Measurements from ENCODE around the gene HIBADH.

HIBADH gene

DNA sequence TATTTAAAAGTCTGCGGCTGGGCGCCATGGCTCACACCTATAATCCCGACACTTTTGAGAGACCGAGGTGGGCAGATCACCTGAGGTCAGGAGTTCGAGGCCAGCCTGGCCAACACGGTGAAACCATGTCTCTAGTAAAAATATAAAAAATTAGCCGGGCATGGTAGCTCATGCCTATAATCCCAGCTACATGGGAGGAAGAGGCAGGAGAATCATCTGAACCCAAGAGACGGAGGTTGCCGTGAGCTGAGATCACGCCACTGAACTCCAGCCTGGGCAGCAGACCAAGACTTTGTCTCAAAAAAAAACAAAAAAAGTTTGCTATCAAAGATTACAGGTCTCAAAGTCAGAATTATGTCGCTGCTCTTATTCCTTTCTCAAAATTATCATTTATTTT is 55.5 kb downstream of the HIBADH start:
- Histone ChIP-seq H3K36me3 (ENCODE audit: insufficient read depth, low read depth, low read length) (no peaks in the 10 kb centered on the region), H3K9ac (ENCODE audit: low read depth, low read length) (no peak overlapping the region), H3K4me3 (ENCODE audit: low read length) (no peak overlapping the region), H3K27ac (ENCODE audit: low read length) (no peak overlapping the region), H3K27me3 (ENCODE audit: insufficient read depth, low read length) (no peaks in the 10 kb centered on the region), H3K9me3 (ENCODE audit: insufficient read depth, low read depth, low read length) (no peaks in the 10 kb centered on the region), H3K4me1 (ENCODE audit: insufficient read depth, low read length) (peaks cover 42% of the 10 kb centered on the region; the same call in 1 of the 2 replicates)

DNA sequence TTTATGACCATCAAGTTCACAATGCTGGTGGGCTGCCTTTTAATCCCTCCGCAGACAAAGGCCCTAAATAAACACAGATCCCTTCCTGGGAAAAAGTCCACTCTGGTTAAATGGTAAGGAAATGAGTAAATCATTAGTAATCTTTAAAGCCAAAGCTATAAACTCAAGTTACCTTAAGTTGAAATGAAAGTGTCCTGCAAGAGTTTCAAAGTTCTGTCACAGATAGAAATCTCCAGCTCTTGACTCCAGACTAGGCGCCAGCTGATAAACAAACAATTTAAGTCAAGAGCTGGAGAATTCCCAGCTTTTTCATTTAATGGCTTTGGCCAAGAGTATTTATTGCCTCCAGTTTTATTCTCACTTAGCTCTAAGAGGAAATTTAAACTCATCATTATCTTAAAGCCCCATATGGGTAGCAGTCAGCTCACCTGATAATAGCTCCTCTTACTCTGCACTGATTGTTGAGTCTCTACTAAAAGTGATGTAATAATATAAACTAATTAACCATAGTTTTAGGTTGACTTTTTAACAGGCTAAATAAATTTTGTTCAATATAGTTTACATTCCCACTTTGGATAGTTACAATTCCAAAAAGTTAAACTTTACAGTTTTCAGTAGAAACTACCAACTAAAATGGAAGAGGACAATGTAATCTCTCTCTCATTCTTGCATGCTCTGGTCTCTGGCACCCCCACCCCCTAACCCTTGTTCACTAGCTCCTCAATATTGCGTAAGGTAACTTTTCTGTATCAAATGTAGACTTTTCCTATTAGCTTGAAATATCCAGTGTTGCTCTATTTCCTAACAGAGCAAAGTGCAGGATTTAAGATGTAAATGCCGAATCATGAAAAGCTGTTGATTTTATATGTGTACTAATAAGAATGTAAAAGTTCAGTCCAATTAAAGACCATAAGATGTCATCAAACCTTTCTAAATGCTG is 56.1 kb downstream of the HIBADH start:
- Histone ChIP-seq H3K27ac (ENCODE audit: low read length) (no peak overlapping the region), H3K4me1 (ENCODE audit: insufficient read depth, low read length) (peaks cover 48% of the 10 kb centered on the region; the same call in 1 of the 2 replicates), H3K36me3 (ENCODE audit: insufficient read depth, low read depth, low read length) (no peaks in the 10 kb centered on the region), H3K9ac (ENCODE audit: low read depth, low read length) (no peak overlapping the region), H3K27me3 (ENCODE audit: insufficient read depth, low read length) (no peaks in the 10 kb centered on the region), H3K4me3 (ENCODE audit: low read length) (no peak overlapping the region), H3K9me3 (ENCODE audit: insufficient read depth, low read depth, low read length) (no peaks in the 10 kb centered on the region)

DNA sequence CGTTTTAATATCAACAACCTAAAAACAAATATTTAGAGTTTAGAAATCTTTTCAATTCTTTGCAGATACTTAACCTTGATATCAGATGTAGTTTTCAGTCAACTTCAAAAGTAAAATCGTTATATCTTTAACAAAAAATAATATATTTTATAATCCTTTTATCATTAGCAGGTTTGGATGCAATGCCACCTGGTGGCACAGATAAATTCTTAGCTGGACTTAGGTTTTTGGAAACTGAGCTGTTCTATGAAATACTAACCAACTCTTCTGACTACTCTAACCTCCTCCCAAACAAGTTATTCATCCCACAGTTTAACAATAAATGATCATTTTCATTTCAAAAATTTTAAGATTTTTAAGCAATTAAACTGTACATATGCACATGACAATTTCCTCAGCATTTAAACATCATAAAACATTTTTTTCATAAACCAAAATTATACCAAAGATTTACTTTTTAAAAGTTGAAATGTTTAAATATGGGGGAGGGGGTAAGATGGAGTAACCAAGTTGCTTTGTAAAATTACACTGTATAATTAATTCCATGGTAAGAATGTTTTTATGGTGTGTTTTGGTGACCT is 56.9 kb downstream of the HIBADH start:
- H3K9ac ChIP-seq (ENCODE audit: low read depth, low read length), result no peak overlapping the region
- H3K9me3 ChIP-seq (ENCODE audit: insufficient read depth, low read depth, low read length), result no peaks in the 10 kb centered on the region
- peak overlapping the region; percentile 62; the same call in 1 of the 2 replicates for H3K4me3 ChIP-seq (ENCODE audit: low read length)

GRCh38 chr7:27605283-27605682 is 57.4 kb downstream of the HIBADH start:
- no peaks in the 10 kb centered on the region for H3K9me3 ChIP-seq (ENCODE audit: insufficient read depth, low read depth, low read length)
- H3K4me3 ChIP-seq (ENCODE audit: low read length), result peak overlapping the region; percentile 62; the same call in 1 of the 2 replicates
- peak overlapping the region; percentile 43 for H3K27ac ChIP-seq (ENCODE audit: low read length)
- peaks cover 59% of the 10 kb centered on the region; the same call in 1 of the 2 replicates for H3K4me1 ChIP-seq (ENCODE audit: insufficient read depth, low read length)
- H3K9ac ChIP-seq (ENCODE audit: low read depth, low read length), result peak overlapping the region; percentile 49; the same call in 1 of the 2 replicates
- H3K36me3 ChIP-seq (ENCODE audit: insufficient read depth, low read depth, low read length), result no peaks in the 10 kb centered on the region
- H3K27me3 ChIP-seq (ENCODE audit: insufficient read depth, low read length), result no peaks in the 10 kb centered on the region

More for the DNA sequence above, 56.9 kb downstream of the HIBADH start:
- no peaks in the 10 kb centered on the region for H3K36me3 ChIP-seq (ENCODE audit: insufficient read depth, low read depth, low read length)
- H3K27me3 ChIP-seq (ENCODE audit: insufficient read depth, low read length), result no peaks in the 10 kb centered on the region
- no peak overlapping the region for H3K27ac ChIP-seq (ENCODE audit: low read length)
- H3K4me1 ChIP-seq (ENCODE audit: insufficient read depth, low read length), result peaks cover 56% of the 10 kb centered on the region; the same call in 1 of the 2 replicates

- H3K4me3 ChIP-seq (ENCODE audit: low read length), result peak overlapping the region; percentile 62
- H3K36me3 ChIP-seq (ENCODE audit: insufficient read depth, low read depth, low read length), result no peaks in the 10 kb centered on the region
- H3K27ac ChIP-seq (ENCODE audit: low read length), result peak overlapping the region; percentile 26
- peaks cover 60% of the 10 kb centered on the region; the same call in 1 of the 2 replicates for H3K4me1 ChIP-seq (ENCODE audit: insufficient read depth, low read length)
- peak overlapping the region; percentile 54; the same call in 1 of the 2 replicates for H3K9ac ChIP-seq (ENCODE audit: low read depth, low read length)
- H3K27me3 ChIP-seq (ENCODE audit: insufficient read depth, low read length), result no peaks in the 10 kb centered on the region
- H3K9me3 ChIP-seq (ENCODE audit: insufficient read depth, low read depth, low read length), result no peaks in the 10 kb centered on the region
Measured at GRCh38 chr7:27603813-27604212, 58.9 kb downstream of the HIBADH start.

- H3K4me1 ChIP-seq (ENCODE audit: insufficient read depth, low read length), result peaks cover 60% of the 10 kb centered on the region; the same call in 1 of the 2 replicates
- H3K36me3 ChIP-seq (ENCODE audit: insufficient read depth, low read depth, low read length), result no peaks in the 10 kb centered on the region
- H3K4me3 ChIP-seq (ENCODE audit: low read length), result peak overlapping the region; percentile 62
- H3K27ac ChIP-seq (ENCODE audit: low read length), result peak overlapping the region; percentile 76
- H3K9ac ChIP-seq (ENCODE audit: low read depth, low read length), result peak overlapping the region; percentile 72; the same call in 1 of the 2 replicates
- H3K9me3 ChIP-seq (ENCODE audit: insufficient read depth, low read depth, low read length), result no peaks in the 10 kb centered on the region
- H3K27me3 ChIP-seq (ENCODE audit: insufficient read depth, low read length), result no peaks in the 10 kb centered on the region
Measured at GRCh38 chr7:27602766-27603165, 59.9 kb downstream of the HIBADH start.

DNA sequence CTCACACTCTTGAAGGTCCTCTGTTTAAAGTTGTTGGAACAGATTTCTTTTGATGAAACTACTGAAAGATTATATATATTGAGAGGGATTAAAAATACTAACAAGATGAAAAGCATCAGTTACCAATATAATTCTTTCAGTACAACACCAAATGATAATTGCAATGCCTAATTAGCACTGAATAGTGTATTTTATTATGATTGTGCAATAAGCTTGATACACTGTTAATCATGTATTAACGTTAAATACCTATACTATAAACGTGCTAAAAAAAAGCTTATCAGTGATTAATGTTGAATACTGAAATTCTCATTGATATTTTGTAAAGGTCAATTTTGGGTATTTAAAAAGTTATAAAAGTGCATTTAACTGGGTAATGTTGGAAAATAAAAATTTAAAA is 61.5 kb downstream of the HIBADH start:
- H3K4me1 ChIP-seq (ENCODE audit: insufficient read depth, low read length), result peaks cover 53% of the 10 kb centered on the region; the same call in 1 of the 2 replicates
- no peak overlapping the region for H3K4me3 ChIP-seq (ENCODE audit: low read length)
- H3K27me3 ChIP-seq (ENCODE audit: insufficient read depth, low read length), result no peaks in the 10 kb centered on the region
- H3K27ac ChIP-seq (ENCODE audit: low read length), result peak overlapping the region; percentile 76
- H3K9me3 ChIP-seq (ENCODE audit: insufficient read depth, low read depth, low read length), result no peaks in the 10 kb centered on the region
- no peaks in the 10 kb centered on the region for H3K36me3 ChIP-seq (ENCODE audit: insufficient read depth, low read depth, low read length)
- H3K9ac ChIP-seq (ENCODE audit: low read depth, low read length), result peak overlapping the region; percentile 72; the same call in 1 of the 2 replicates

DNA sequence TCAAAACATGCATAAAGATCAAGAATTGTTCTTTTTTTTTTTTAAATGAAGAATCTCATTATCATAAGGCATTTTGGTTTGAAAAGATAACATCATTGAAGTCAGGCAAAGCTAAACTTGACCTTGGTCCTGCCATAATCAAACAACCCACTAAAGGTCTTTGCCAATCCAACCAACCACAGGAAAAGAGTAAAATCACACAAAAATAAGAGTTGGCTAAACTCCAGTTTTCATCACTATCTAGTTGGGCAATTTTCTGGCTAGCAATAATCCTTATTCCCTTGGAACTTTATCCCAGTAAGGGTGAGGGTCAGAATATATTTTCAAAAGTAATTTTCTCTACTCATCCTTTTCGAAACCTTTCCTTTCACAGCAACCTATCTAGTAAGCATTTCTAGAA is 62.4 kb downstream of the HIBADH start:
- Histone ChIP-seq H3K4me1 (ENCODE audit: insufficient read depth, low read length) (peaks cover 47% of the 10 kb centered on the region; the same call in 1 of the 2 replicates), H3K27ac (ENCODE audit: low read length) (no peak overlapping the region)

DNA sequence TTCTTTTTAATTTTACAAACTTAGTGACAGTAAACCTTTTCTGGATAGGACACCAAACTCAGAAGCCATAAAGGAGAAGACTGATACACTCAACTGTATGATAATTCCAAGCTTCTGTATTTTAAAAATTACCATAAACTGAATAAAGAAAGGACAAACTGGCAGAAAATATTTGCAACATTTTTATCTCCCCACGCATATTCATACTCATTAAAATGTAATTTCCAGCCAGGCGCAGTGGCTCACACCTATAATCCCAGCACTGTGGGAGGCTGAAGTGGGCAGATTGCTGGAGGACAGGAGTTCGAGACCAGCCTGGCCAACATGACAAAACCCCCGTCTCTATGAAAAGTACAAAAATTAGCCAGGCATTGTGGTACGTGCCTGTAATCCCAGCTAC is 67.7 kb downstream of the HIBADH start:
- peaks cover 17% of the 10 kb centered on the region; the same call in 1 of the 2 replicates for H3K4me1 ChIP-seq (ENCODE audit: insufficient read depth, low read length)
- H3K4me3 ChIP-seq (ENCODE audit: low read length), result no peak overlapping the region
- H3K27ac ChIP-seq (ENCODE audit: low read length), result no peak overlapping the region
- H3K27me3 ChIP-seq (ENCODE audit: insufficient read depth, low read length), result no peaks in the 10 kb centered on the region
- H3K9ac ChIP-seq (ENCODE audit: low read depth, low read length), result no peak overlapping the region
- no peaks in the 10 kb centered on the region for H3K9me3 ChIP-seq (ENCODE audit: insufficient read depth, low read depth, low read length)
- no peaks in the 10 kb centered on the region for H3K36me3 ChIP-seq (ENCODE audit: insufficient read depth, low read depth, low read length)

More for the DNA sequence above, 62.4 kb downstream of the HIBADH start:
- Histone ChIP-seq H3K9ac (ENCODE audit: low read depth, low read length) (no peak overlapping the region), H3K9me3 (ENCODE audit: insufficient read depth, low read depth, low read length) (no peaks in the 10 kb centered on the region), H3K36me3 (ENCODE audit: insufficient read depth, low read depth, low read length) (no peaks in the 10 kb centered on the region), H3K27me3 (ENCODE audit: insufficient read depth, low read length) (no peaks in the 10 kb centered on the region), H3K4me3 (ENCODE audit: low read length) (no peak overlapping the region)

- H3K9ac ChIP-seq (ENCODE audit: low read depth, low read length), result no peak overlapping the region
- H3K27ac ChIP-seq (ENCODE audit: low read length), result no peak overlapping the region
- no peaks in the 10 kb centered on the region for H3K36me3 ChIP-seq (ENCODE audit: insufficient read depth, low read depth, low read length)
Measured at GRCh38 chr7:27593226-27593625, 69.5 kb downstream of the HIBADH start.

DNA sequence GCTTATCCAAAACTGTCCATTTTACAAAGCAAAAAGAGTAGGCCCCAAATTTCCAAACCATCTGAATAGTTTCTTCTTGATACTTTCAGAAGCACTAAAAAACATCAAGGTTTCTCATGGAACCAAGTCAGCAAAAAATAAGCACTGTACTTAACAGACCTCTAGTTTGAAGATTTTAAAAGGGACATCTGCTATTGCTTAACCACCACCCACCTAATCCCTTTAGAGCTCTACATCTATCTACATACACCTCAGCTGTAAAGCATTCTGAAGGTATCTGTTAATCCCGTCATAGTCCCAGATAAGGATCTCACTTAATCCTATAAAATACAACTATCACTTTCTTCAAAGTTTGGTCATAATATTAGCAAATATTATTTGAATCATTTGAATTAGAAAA is 72.3 kb downstream of the HIBADH start:
- H3K27ac ChIP-seq (ENCODE audit: low read length), result no peak overlapping the region
- H3K27me3 ChIP-seq (ENCODE audit: insufficient read depth, low read length), result no peaks in the 10 kb centered on the region
- H3K36me3 ChIP-seq (ENCODE audit: insufficient read depth, low read depth, low read length), result no peaks in the 10 kb centered on the region
- H3K4me1 ChIP-seq (ENCODE audit: insufficient read depth, low read length), result peaks cover 22% of the 10 kb centered on the region; the same call in 1 of the 2 replicates
- no peak overlapping the region for H3K4me3 ChIP-seq (ENCODE audit: low read length)
- H3K9me3 ChIP-seq (ENCODE audit: insufficient read depth, low read depth, low read length), result no peaks in the 10 kb centered on the region
- H3K9ac ChIP-seq (ENCODE audit: low read depth, low read length), result no peak overlapping the region

More at GRCh38 chr7:27593226-27593625, 69.5 kb downstream of the HIBADH start:
- no peaks in the 10 kb centered on the region for H3K27me3 ChIP-seq (ENCODE audit: insufficient read depth, low read length)
- no peak overlapping the region for H3K4me3 ChIP-seq (ENCODE audit: low read length)
- H3K9me3 ChIP-seq (ENCODE audit: insufficient read depth, low read depth, low read length), result no peaks in the 10 kb centered on the region
- peaks cover 18% of the 10 kb centered on the region; the same call in 1 of the 2 replicates for H3K4me1 ChIP-seq (ENCODE audit: insufficient read depth, low read length)

Data from iPS-20b (cell line).